Upper lobe of right lung (tissue), 1 donor: ENCODE results near the gene PDLIM7. TPM values are rescaled to one million over a fixed set of nuclear protein-coding genes. Genes with fewer than 3 reads are reported as not detected.
A peak's percentile ranks its signal among the peaks of the same experiment; 100 is the strongest.

ENCODE experiments used
- ATAC-seq: fragments of 200-7000 bp; cut with Tn5 transposase; one replicate; pipeline ENCODE4 v1.9.1; 2020; ENCODE audit warnings: mild to moderate bottlenecking, moderate library complexity
- DNase-seq: peaks from one replicate; pipeline ENCODE4 v3.0.0-alpha.2; 2020
- H3K27ac ChIP-seq: fragments of 200-600 bp; one replicate; pipeline ENCODE4 v1.8.0; 2022
- H3K27me3 ChIP-seq: fragments of 200-600 bp; one replicate; pipeline ENCODE4 v1.8.0; 2022; ENCODE audit warnings: mild to moderate bottlenecking
- H3K36me3 ChIP-seq: fragments of 200-600 bp; one replicate; pipeline ENCODE4 v1.8.0; 2022
- H3K4me1 ChIP-seq: fragments of 200-600 bp; one replicate; pipeline ENCODE4 v1.8.0; 2022
- H3K4me3 ChIP-seq: fragments of 200-600 bp; one replicate; pipeline ENCODE4 v1.8.0; 2022; ENCODE audit warnings: mild to moderate bottlenecking
- H3K9me3 ChIP-seq: fragments of 200-600 bp; one replicate; pipeline ENCODE4 v1.8.0; 2022
- intact Hi-C: fragments of 100-400 bp; cut with DNase I; formaldehyde crosslinking; loops from one replicate; pipeline ENCODE4 v1.11.0; 2022
- total RNA-seq: library from RNA; stranded (reverse); fragmentation: NEBNext Ultra II Directional; extraction: Animal tissue kit (Norgen Biotek cat#: 25700); gene quantifications from one replicate; pipeline ENCODE4 v1.2.1, GENCODE V29; 2021
- TF ChIP-seq, protein P1 (sequence below): fragments of 200-600 bp; IDR thresholded peaks from one replicate; pipeline ENCODE4 v1.8.0; 2022; ENCODE audit warnings: antibody characterized with exemption
- donor health status: DM: no; HTN: yes; CAD: no; lungs with severe emphysema.

The PDLIM7 gene
- total RNA-seq, 1 donor from 2014 or later, result 59.1 TPM

DNA sequence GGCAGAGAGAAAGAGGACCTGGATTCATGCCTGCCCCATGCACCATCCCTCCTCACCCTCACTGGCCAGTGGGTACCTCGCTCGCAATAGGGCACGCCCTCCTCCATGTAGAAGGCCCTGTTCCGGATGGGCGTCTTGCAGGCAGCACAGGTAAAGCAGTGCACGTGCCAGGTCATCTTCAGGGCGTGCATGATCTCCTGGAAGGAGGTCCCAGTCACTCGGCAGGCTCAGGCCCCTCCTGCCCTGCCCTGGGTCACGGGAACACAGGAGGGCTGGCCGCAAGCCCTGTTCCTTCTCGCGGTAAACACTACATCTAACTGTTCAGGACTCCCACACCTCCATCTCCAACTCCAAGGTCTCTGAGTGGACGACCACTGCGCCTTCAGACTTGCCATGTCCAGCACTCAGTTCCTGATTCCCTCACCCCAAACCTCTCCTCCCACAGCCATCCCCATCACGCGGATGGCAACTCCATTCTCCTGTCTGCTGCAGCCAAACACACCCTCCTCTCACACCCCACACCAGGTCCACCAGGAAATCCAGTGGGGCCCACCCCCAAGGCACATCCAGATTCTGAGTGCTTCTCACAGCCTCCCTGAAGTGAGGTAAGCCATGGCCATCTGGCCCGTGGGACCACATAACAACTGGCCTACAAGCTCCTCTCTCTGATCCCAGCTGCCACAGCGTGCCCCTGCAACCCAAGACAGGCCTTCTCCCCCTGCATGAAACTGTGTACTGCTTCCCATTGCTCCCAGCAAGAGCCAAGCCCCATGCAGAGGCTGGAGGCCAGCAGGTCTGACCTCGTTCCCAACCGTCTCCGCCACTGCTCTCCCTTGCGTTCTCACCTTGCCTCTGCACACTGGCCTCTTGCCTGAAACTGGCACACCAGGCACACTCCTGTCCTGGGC, 13.2 kb downstream of the PDLIM7 start:
- Histone ChIP-seq H3K4me3 (no peak overlapping the region), H3K9me3 (no peaks in the 10 kb centered on the region), H3K27ac (no peak overlapping the region), H3K27me3 (no peaks in the 10 kb centered on the region), H3K36me3 (peaks cover 45% of the 10 kb centered on the region), H3K4me1 (peaks cover 9% of the 10 kb centered on the region)
- intact Hi-C loops, result no loop called here
- ATAC-seq (no peak), DNase-seq (no peak)
- TF ChIP-seq, protein P1, sequence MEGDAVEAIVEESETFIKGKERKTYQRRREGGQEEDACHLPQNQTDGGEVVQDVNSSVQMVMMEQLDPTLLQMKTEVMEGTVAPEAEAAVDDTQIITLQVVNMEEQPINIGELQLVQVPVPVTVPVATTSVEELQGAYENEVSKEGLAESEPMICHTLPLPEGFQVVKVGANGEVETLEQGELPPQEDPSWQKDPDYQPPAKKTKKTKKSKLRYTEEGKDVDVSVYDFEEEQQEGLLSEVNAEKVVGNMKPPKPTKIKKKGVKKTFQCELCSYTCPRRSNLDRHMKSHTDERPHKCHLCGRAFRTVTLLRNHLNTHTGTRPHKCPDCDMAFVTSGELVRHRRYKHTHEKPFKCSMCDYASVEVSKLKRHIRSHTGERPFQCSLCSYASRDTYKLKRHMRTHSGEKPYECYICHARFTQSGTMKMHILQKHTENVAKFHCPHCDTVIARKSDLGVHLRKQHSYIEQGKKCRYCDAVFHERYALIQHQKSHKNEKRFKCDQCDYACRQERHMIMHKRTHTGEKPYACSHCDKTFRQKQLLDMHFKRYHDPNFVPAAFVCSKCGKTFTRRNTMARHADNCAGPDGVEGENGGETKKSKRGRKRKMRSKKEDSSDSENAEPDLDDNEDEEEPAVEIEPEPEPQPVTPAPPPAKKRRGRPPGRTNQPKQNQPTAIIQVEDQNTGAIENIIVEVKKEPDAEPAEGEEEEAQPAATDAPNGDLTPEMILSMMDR, result no peak

DNA sequence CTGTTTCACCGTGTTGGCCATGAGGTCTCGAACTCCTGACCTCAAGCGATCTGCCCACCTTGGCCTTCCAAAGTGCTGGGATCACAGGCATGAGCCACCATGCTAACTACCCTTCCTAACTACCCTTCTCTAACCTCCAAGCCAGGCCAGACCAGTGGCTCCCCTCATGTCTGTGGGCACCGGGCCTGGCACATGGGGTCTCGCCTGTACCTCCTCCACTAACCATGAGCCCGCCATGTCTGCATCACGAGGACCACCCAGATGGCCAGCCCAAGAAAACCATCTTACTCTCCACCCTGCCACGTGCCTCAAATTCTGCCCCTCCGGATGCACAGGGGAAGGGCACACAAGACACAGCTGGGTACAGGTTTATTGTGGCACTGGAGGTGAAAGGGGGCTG, 14.4 kb downstream of the PDLIM7 start:
- H3K4me3 ChIP-seq, result no peak overlapping the region
- peaks cover 35% of the 10 kb centered on the region for H3K36me3 ChIP-seq
- no peak overlapping the region for H3K27ac ChIP-seq
- DNase-seq, result no peak
- no peaks in the 10 kb centered on the region for H3K9me3 ChIP-seq
- intact Hi-C loops, result no loop called here
- ATAC-seq, result no peak
- no peaks in the 10 kb centered on the region for H3K27me3 ChIP-seq
- peaks cover 21% of the 10 kb centered on the region for H3K4me1 ChIP-seq
- TF ChIP-seq, protein P1, result no peak

DNA sequence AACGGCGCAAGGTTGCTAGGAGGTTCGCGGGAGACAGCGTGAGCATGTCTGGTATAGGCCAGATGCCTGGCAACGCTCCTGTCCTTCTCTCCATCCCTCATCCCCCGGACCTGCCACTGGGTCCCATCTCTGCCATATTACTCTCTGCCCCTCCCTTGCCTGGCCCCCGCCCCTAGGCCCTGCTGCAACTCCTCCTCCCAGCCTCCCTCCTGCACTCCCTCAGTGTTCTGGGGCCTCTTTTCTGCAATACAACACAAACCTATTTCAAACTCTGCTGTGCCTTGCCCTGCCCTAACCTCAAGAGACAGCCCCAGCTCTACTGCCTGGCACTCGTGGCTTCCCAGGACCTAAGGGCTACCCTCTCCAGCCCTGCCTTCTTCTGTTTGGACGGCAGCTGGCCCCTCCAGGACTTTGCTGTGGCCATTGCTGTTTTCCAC, 15.0 kb downstream of the PDLIM7 start:
- H3K4me1 ChIP-seq, result peaks cover 21% of the 10 kb centered on the region
- no peak overlapping the region for H3K4me3 ChIP-seq
- H3K27ac ChIP-seq, result no peak overlapping the region
- TF ChIP-seq, protein P1, result no peak
- ATAC-seq, result no peak
- no peaks in the 10 kb centered on the region for H3K27me3 ChIP-seq
- H3K36me3 ChIP-seq, result peaks cover 29% of the 10 kb centered on the region
- DNase-seq, result no peak
- intact Hi-C loops, result no loop called here
- no peaks in the 10 kb centered on the region for H3K9me3 ChIP-seq

DNA sequence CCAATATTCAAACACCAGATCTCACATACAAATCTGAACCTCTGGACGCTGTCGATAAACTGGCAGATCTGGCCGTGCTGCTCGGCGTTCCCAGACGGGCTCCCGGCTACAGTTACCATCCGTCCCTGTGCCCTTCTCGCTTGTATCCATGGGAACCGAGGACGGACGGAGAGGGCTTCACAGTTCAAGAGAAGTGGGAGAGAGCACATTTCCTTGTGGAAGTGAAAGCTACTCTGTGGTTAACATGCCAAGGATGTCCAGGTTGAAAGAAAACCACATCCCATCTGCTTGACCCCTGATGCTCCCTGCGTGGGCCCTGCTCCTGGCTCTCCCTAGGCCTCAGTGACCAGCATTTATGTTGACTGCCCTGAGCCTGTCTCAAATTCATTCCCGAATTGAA, 17.6 kb downstream of the PDLIM7 start:
- peaks cover 9% of the 10 kb centered on the region for H3K36me3 ChIP-seq
- DNase-seq (peak; percentile 64), ATAC-seq (peak; percentile 40)
- no peaks in the 10 kb centered on the region for H3K9me3 ChIP-seq
- H3K27ac ChIP-seq, result peak overlapping the region; percentile 55
- H3K27me3 ChIP-seq, result no peaks in the 10 kb centered on the region
- TF ChIP-seq, protein P1, result no peak
- H3K4me1 ChIP-seq, result peaks cover 24% of the 10 kb centered on the region
- H3K4me3 ChIP-seq, result no peak overlapping the region
- intact Hi-C loops, result no loop called here

DNA sequence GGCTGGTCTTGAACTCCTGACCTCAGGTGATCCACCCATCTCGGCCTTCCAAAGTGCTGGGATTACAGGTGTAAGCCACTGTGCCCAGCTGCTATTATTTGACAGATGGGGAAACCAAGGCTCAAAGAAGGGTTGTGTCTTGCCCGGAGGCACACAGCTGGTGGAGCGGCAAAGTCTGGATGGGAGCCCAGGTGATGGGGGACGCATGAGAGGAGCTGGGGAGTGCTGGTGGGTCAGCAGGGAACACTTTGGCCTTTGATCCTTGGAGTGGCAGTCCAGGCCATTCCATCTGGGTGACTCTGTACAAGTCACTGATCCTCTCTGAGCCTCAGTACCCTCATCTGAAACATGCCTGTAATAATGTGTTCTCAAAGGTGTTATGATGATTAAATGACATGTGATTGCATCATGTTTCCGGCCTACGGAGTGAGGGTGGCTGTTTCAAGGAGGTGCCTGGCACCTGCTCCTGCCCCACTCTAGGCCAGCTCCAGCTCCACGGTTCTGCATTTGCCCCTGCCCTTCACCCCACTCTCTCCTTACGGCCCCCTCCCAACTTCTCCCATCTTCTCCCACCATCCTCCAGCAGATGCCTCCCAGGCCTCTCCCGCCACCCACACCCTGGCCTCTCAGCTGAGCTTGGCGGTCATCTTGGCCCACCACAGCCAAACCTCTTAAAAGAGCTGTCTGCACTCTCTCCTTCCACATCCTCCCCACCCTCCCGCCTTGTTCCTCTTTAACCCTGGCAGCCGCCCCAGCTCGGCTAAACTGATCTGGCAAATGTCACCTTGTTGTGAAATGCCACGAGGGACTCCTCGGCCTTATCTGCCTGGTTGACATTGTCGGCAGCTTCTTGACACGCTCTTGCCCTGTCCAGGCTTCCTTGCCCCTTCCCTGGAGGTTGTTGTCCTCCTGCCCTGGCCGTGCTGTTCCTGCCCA, 18.4 kb downstream of the PDLIM7 start:
- ATAC-seq (peak; percentile 82), DNase-seq (peak; percentile 86)
- H3K36me3 ChIP-seq, result peaks cover 9% of the 10 kb centered on the region
- TF ChIP-seq, protein P1, result no peak
- H3K27ac ChIP-seq, result peak overlapping the region; percentile 55
- H3K9me3 ChIP-seq, result no peaks in the 10 kb centered on the region
- no peak overlapping the region for H3K4me3 ChIP-seq
- peaks cover 24% of the 10 kb centered on the region for H3K4me1 ChIP-seq
- no peaks in the 10 kb centered on the region for H3K27me3 ChIP-seq
- intact Hi-C loops, result no loop called here
